Measurements from ENCODE around the gene MSL3. TPM values are rescaled to one million over a fixed set of nuclear protein-coding genes. Genes with fewer than 3 reads are reported as not detected.

The MSL3 gene
- total RNA-seq, 4 donors from 2014 or later = 22.6 to 35.9 (median 25.2) TPM

- TF ChIP-seq, protein P1, sequence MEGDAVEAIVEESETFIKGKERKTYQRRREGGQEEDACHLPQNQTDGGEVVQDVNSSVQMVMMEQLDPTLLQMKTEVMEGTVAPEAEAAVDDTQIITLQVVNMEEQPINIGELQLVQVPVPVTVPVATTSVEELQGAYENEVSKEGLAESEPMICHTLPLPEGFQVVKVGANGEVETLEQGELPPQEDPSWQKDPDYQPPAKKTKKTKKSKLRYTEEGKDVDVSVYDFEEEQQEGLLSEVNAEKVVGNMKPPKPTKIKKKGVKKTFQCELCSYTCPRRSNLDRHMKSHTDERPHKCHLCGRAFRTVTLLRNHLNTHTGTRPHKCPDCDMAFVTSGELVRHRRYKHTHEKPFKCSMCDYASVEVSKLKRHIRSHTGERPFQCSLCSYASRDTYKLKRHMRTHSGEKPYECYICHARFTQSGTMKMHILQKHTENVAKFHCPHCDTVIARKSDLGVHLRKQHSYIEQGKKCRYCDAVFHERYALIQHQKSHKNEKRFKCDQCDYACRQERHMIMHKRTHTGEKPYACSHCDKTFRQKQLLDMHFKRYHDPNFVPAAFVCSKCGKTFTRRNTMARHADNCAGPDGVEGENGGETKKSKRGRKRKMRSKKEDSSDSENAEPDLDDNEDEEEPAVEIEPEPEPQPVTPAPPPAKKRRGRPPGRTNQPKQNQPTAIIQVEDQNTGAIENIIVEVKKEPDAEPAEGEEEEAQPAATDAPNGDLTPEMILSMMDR (IDR thresholded peaks at IDR 0.05; ENCODE audit: low read depth) = no peak
Observed at GRCh38 chrX:11759461-11760311, 1.6 kb downstream of the MSL3 start.

- TF ChIP-seq, protein P1 (IDR thresholded peaks at IDR 0.05; ENCODE audit: low read depth) = no peak
Observed at GRCh38 chrX:11760958-11761357, 2.9 kb downstream of the MSL3 start.

- TF ChIP-seq, protein P1 (IDR thresholded peaks at IDR 0.05; ENCODE audit: low read depth) = no peak
Observed at GRCh38 chrX:11764602-11765067, 6.6 kb downstream of the MSL3 start.

- TF ChIP-seq, protein P1 (IDR thresholded peaks at IDR 0.05; ENCODE audit: low read depth) = no peak
Observed at GRCh38 chrX:11765449-11765848, 7.4 kb downstream of the MSL3 start.

GRCh38 chrX:11766487-11766886 lies 8.4 kb downstream of the MSL3 start:
- TF ChIP-seq, protein P1 (IDR thresholded peaks at IDR 0.05; ENCODE audit: low read depth) = no peak

DNA sequence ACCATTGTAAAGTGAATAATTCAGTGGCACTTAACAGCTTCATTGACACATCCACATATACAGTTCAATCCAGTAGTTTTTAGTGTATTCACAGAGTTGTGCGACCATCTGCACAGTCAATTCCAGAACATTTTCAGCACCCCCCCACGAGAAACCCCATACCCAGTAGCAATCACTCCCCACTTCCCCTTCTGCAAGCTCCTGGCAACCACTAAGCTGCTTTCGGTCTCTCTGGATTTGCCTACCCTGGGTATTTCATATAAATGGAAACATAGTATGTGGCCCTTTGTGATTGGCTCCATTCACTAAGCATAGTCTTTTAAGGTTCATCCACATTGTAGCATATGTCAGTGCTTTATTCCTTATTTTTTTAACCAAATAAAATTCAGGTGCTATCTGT lies 10.0 kb downstream of the MSL3 start:
- TF ChIP-seq, protein P1 (IDR thresholded peaks at IDR 0.05; ENCODE audit: low read depth) = no peak

DNA sequence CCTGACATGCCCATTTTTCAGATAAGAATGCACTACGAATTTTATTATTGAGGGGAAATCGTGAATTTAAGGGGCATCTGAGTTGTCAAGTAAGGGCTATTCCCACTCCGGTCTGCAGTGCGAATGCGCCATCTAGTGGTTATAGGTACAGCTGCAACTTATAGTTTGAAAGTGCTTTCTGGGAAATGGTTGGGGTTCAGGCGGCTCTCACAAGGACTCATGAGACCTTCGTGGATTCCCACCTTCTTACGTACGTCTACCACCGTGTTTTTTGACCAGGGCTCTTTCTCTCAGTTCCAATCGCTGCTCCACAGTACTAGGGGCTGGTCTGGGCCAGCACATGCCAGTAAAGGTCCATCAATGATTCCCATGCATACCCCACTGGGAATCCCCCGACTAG lies 12.3 kb downstream of the MSL3 start:
- TF ChIP-seq, protein P1 (IDR thresholded peaks at IDR 0.05; ENCODE audit: low read depth) = no peak

All from subcutaneous adipose tissue (tissue), 4 donors.